Heart left ventricle (tissue), 13 donors: Measurements from ENCODE around the gene DAD1.

Source experiments
- POLR2A ChIP-seq, 2 donors: fragments of 450-650 bp; IDR thresholded peaks; one replicate each; pipeline ENCODE4 v1.6.1; 2017; ENCODE audit warnings: antibody characterized with exemption in 2 of 2, mild to moderate bottlenecking in 2 of 2, moderate library complexity in 2 of 2
- TF ChIP-seq, protein P1 (sequence below), 12 donors: fragments of 200-600 bp; sonication (generic) in 4 of 12; IDR thresholded peaks; one replicate each; pipeline versions ENCODE4 v1.5.0 to v1.8.0; 2018 to 2022; ENCODE audit warnings: antibody characterized with exemption in 12 of 12, mild to moderate bottlenecking in 5 of 12
- donor health status: ischemic (EF 13 %, LVEDD 7.1; RV severe dilation, severe dysfunction).
- donor health status: DM: no; HTN: yes; CAD: no.
- donor health status: DM: no; HTN: no; CAD: no.
- donor health status: ischemic (EF 25% LVEDD 6.9; RV normal size, moderate dysfunction).
- donor health status: ischemic (EF 25% LVEDD 5.7; RV mildly dilated, moderate dysfunction).
- donor health status: ischemic (EF 35%, LVEDD 5.7; RV mildly dilated, moderate dysfunction).
- donor health status: nonischemic (EF 11% LVEDD 7.7; RV severe dilation, severe dysfunction).
- donor health status: DM: yes; HTN: yes; CAD: no.
- donor health status: PGD.
- donor health status: ischemic (EF 29% LVEDD 5.4; RV normal size, mild dysfunction).
- donor health status: nonischemic (EF 23%, LVEDD 6.1; RV moderate dilation, normal function).

DNA sequence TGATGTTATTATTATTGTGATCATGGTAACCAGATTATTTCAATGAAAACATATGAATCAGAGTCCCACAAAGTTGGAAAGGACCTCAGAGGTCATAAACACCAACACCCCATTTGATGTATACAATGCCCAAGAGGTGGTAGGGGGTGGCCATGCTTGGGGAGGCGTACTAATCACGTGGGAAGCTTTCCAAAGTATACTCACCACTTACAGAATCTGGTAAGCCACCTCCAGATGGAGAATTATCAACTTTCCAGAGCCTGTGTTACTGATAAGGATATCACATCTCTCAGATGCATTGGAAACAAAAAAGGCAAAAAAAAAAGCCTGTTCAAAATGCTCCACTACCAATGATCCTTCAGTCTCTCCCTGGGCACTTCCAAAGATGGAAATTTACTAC is 8.4 kb downstream of the DAD1 start:
- TF ChIP-seq, protein P1, sequence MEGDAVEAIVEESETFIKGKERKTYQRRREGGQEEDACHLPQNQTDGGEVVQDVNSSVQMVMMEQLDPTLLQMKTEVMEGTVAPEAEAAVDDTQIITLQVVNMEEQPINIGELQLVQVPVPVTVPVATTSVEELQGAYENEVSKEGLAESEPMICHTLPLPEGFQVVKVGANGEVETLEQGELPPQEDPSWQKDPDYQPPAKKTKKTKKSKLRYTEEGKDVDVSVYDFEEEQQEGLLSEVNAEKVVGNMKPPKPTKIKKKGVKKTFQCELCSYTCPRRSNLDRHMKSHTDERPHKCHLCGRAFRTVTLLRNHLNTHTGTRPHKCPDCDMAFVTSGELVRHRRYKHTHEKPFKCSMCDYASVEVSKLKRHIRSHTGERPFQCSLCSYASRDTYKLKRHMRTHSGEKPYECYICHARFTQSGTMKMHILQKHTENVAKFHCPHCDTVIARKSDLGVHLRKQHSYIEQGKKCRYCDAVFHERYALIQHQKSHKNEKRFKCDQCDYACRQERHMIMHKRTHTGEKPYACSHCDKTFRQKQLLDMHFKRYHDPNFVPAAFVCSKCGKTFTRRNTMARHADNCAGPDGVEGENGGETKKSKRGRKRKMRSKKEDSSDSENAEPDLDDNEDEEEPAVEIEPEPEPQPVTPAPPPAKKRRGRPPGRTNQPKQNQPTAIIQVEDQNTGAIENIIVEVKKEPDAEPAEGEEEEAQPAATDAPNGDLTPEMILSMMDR (IDR thresholded peaks at IDR 0.05): no peak
- no peak for TF ChIP-seq POLR2A (IDR thresholded peaks at IDR 0.05)
